GM18873 (cell line): Measurements from ENCODE around the gene PIM3.

ENCODE experiments used
- ATAC-seq: cut with Tn5 transposase; IDR thresholded peaks from one replicate; pipeline ENCODE4 v1.9.1; 2021; ENCODE audit warnings: mild to moderate bottlenecking, moderate library complexity, moderate number of reproducible peaks; ENCODE audit not compliant: unreplicated experiment, low FRiP score

PIM3 gene

DNA sequence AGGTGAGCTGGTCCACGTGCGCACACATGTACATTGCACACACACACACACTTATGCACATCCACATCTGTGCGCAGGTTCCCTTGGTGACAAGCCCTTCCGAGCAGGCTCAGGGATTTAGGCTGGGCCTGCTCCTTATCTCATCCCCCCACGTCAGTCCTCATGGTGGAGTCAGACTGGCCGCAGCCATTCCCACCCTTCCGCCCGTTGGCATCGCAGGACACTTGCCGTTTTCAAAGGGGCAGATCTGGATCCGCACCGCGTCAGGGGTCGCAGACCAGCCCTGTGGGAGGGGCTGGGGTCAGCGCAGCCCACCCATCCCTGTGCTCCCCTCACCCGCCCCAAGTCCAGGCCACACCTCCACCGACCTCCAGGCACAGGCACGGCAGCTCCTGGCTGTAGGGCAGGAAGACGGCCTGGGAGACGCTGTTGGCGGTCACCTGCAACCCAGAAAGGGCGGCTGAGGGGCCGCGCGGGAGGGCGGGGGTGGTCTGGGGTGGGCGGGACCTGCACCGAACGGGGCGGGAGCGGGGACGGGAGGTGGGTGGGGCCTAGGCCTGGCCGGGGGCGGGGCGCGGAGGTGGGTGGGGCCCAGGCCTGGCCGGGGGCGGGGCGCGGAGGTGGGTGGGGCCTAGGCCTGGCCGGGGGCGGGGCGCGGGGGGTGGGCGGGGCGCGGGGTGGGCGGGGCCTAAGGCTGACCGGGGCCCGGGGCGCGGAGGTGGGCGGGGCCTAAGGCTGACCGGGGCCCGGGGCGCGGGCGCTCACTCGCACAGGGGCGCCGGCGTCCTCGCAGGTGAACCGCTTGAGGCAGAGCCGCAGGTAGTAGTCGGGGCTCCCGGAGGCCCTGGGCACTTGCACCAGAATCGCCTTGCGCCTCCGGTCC, 38.7 kb downstream of the PIM3 start:
- no peak for ATAC-seq

DNA sequence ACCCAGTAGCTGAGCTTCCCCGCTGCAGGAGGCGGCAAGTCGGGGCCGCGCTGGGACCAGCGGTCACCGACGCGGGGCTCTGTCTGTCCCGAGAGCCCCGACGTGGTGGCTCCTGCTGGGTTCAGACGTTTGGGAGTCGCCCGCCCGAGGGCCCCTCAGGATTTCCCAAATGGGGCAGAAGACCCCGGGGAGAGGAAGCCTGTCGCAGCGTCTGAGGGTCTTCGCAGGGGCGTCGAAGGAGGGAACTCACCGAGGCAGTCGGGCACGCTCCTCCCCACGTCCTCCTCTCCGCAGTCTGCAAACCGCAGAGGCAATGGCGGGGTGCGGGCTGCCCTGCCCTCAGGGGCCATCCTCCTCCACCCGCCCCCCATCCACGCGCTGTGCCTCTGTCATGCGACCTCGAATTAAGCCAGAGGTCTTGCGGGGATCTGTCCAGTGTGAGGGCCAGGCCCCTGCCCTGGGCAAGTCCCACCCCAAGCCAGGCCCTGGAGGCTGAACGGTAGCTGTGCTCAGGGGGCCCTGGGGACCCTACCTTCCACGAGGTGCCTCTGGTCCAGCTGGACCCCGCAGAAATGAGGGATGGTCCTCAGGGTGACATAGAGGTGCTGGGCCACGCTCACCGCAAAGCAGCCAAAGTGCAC, 39.5 kb downstream of the PIM3 start:
- ATAC-seq, result no peak

DNA sequence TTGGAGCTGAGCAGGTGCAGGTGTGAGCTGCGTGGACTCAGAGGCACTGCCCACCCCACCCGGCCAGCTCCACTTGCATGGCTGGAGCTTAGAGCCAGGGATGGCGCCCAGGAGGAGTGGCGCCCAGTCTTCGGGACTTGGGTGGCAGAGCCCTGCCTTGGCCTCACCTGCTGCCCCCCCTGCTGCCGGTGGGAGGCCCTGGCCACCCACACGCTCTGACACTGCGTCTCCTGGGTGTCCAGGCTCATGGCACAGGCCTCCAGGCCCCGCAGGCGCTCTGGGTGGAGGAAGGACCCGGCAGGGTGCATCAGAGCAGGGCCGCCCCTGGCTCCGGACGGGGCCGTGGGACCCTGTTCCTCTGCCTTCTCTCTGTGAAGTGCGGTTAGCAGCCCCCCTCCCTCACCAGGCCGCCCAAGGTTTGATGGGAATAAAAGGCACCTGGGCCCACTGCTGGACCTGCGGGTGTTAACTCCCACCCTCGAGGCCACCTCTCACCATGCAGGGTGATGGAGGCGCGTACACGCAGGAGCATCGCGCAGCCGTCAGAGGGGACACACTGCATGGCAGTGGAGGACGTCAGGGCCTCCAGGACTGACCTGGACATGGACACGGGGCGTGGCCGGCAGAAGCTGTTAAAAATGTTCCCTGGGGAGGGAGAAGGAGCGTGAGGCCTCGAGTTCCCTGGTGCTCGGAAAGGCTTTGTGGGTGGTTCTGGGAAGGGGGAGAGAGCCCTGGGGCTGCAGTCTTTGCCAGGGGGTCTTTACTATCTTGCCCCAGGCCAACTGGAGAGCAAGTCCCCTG, 40.2 kb downstream of the PIM3 start:
- ATAC-seq, result no peak

DNA sequence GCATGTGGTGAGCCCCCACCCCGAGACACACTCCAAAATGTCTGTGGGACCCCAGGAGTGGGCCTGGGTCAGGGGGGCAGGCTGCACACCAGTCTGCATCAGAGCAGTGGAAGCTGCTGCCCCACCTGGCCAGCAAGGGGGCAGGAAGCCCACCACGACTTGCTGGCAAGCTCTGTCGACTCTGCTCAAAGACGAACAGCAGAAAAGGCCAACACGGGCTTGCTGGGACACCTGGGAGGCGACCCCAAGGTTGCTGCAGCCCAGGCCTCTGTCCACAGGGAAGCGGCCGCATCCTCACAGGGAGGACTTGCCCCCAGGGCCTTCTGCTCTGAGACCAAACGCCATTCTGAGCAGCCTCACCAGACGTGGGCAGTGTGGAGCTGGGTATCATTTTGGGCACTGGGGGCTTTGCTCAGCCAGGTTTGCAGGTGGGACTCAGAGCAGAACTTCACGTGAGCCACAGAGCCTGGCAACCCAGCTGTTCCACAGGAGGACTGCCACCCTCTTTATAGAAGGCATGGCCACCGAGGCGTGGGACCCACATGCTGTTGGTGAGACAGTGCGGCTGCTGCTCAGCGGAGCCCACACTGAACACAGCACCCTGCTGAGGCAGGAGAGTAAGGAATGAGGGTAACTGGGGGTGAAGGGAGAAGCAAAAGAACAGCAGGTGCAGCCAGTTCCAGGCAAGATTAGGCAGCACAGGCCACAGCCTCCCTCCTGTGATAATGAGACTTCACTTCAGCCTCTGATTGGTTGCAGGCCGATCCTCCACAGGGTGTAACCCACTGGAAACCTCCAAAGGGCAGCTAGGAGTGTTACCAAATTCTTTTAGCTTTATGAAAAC, 41.0 kb downstream of the PIM3 start:
- no peak for ATAC-seq

DNA sequence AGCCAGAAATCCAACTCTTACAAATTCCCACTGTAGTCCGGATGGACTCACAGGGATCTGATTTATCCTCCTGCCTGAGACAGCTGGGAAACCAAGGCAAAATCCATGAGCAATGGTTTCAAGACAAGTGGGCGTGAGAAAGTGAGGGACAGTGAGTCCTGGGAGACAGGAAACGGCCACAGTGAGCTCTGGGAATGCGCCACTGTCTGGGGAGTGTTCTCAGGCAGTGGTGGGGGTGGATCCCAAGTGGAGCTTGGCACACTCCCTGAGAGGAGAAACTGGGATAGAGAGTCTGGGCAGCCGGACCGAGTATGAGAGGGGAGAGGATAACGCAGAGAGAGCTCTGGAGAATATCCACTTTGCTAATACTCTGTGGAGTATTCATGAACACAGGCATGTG, 42.2 kb downstream of the PIM3 start:
- no peak for ATAC-seq

DNA sequence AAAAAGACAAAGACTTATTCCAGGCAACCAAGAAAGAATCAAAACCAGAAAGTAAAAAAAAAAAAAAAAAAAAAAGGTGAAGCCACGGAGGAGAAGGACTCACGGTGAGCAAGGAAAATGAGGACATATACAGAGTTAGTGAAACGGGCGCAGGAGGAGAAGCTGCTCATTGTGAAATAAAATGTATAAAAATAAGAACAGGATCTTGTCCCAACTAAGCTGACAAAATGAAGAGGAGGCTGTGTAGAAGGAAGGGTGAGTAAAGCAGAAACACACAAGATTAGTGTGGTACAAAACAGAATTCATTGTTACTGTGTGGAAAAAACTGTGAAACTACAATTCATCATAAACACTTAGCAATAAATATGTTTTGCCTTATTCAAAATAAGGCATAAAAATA, 44.3 kb downstream of the PIM3 start:
- no peak for ATAC-seq

DNA sequence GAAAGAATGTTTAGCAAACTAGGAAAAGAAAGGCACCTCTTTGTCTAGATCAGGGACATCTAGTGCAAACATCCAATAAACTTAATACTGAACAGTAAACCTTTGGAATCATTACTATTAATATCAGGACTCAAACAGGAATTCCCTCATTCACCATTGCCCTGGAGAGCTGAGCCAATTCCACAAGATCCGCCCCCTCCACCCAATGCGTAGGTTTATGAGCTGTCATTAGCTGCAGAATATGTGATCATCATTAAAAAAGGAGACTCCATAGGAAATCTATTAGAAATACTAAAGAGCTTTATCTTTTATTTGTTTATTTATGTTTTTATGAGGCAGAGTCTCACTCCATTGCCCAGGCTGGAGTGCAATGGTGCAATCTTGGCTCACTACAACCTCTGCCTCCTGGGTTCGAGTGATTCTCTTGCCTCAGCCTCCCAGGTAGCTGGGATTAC, 46.5 kb downstream of the PIM3 start:
- ATAC-seq, result no peak

DNA sequence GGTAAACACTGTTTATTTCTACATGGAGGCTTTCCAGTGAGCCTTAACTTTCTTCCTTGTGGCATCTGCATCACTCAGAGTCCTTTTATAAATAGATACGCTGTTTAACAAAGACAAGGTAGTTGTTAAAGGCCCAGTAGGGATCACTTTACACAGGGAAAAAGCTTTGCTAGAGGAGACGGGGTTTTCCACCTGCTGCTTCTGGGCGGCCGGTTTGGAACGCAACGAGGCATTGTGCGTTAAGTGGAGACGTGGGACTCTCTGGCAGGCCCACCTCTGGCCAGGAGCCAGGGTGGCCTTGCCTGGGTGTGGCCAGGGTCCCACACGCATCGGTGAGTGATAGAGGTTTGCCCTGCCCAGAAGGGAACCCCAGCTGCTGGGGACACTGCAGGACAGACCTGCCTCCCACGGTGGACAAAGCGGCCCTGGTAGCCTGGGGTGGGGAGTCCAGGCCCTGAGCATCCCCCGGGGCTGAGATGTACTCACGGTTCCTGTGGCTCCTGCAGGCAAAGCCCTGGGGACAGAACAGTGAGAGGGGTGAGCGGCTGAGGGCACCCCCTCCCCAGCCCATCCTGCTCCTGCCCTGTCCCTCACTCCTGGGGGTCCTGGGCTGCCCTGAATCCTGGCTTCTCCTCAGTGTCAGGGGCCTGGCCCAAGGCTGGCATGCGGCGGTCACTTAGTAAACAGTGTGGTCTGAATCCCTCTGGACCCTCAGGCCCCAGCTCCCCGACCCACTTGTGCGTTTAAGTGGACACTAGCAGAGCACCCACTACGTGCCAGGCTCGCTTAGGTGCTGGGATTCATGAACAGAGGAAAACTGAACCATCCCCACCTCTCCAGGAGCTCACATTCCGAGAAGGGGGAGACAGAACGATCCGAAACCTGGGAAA, 47.8 kb downstream of the PIM3 start:
- no peak for ATAC-seq

DNA sequence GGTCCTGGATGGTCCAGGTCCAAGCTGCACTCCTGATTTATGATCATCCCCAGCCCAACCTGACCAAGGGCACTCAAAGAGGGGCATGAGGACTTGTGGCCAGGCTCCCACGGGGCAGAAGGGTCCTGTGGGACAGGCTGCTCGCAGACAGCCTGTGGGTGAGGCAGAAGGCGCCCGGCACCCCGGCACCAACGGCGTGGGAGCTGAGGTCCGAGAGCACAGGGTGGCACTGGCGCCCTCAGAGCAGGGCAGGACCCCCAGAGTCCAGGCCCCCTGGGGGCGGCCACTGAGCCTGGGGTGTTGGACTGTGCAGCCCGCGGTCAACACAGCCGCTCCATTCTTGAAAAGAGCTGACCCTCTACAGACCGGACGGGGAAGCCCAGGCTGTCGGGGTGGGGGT, 48.7 kb downstream of the PIM3 start:
- ATAC-seq, result no peak

DNA sequence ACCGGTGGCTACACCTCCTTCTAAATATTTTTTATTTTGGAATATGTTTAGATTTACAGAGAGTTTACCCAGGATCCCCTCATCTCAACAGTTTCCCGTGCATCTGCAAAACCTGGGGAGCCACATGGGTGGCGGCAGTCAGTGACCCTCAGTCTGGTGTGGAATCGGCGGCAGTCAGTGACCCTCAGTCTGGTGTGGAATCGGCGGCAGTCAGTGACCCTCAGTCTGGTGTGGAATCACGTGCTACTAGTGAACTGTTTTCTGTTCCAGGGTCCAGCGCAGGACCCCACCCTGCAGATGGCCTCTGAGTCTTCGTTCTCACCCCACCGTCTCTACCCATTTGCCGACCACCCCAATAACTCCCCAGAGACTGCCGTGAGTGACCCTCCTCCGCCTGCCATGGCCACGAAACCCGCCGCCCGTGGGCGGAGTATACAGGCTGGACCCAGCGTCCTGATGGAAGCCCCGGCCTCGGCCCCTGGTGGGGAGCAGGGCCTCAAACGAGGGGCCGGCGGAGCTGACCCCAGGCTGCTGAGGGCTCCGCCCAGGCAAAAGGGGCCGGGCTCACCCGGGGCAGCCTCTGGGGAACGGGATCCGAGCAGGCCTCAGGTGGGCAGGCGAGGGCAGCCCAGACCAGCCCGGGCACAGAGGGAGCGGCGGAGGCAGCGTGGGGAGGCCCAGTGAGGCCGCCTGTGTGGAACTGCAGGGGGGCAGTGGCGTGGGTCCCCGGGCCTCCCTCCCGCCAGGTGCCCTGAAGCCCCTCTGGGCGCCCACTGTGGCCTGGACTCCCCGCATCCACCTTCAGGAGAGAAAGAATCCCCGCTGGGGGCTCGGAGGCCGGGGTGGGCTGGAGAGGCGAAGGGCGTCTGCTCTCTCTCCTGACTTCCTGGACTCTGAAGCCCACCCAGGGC, 49.4 kb downstream of the PIM3 start:
- no peak for ATAC-seq

DNA sequence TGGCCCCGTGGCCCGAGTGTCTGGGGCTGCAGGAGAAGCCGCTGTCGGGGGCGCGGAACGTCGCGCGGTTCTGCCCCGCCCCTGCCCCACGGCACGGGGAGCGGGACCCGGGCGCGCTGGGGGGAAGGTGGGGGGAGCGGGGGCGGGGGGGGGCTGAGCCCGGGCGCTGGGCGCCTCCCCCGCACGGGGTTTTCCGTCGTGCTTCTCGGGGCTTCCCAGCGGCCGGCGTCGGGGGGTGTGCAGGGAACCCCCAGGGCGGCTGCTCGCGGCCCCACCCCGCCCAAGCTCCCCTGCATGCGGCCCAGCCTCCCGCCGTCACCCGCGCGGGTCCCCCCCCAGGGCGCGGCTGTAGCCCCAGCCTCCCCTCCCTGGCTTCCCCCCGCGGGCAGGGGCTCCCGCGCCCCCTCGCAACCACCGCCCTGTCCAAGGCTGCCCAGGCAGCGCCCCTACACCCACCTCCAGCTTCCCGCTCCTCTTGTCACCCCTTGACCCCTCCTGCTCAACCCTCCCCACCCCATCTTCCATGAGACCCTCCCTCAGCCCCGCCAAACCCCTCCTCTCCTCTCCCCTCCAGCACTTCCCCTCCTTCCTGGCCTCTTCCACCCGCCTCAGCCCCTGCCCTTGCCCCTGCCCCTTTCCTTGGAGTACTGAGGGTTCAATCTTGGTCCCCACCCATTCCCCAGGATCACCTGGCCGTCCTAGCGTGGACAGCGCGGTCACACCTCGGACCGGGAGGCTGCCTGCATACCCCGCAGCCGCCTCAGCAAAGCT, 50.3 kb downstream of the PIM3 start:
- no peak for ATAC-seq

DNA sequence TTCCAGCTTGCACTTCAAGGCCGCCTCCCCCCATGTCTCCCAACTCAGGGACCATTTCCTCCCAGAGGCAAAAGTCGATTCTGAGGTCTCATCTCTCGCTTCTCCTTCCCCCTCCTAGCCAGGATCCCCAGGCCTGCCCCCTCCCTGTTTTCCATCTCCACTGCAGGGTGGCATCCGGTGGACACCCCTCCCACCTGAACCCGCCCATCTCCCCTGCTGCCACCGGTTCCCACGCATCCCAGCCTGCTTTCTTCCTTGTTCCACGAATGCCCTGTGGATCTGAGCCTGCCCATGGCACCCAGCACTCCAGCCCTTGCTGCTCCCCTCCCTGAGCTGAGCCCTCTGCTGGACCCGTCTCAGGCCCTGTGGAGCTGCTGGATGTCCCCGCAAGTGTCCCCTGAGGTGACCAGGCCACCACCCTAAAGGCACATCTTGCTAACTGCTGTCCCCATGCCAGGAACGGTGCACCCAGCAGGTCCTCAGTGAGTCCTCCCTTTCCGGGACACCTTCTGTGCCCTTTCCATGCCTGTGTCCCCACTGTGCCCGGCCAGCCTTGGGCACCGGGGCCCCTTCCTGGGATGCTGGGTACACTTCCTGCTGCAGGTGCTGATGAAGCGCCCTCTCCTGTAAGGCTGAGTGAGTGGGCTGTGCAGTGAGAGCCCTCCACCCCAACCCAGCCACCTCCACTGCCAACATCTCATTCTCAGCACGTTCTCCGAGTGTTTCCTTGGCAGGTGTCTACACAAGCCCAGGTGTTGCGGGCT, 51.1 kb downstream of the PIM3 start:
- no peak for ATAC-seq

DNA sequence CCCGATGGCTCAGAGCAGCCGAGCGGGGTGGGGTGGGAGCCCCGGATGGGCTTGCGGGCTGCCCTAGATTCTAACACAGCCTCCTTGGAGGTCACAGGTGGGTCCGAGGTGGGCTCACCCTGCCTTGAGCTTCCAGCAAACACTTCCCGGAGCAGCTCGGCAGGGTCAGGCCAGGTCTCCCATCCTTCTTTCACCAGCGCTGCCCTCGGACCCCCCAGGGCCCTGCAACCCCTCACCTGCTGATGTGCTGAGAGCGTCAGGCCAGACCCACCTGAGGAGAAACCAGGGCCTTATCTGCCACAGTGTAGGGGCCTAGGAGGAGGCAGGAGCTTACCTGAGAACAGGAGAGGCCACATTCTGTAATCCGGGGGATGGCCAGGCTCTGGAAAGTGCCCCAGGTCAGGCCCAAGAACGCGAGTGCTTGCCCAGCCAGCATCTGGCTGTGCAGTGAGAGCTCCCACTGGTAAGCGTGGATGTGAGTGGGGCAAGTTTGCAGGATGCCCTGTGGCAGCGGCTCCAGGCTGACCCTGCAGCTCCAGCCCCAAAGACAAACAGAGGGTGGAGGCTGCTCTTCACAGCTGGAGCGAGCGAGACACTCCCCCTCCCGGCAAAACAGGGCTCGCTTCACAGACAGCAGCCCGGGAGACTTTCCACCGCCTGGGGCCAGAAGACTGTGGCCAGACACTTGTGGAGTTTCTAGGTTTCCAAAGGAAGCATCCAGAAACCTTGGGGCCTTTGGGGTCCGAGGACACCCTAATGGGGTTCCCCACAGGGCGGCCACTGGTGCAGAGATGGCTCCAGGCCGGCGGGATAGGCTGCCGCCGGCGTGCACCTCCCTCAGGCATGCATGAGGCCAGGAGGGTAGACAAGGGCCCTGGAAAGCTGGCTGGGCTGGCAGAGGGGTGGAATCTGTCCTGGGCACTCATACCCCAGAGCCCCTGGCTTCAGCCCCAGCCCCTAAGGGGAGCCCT, 51.9 kb downstream of the PIM3 start, which contains the start of gene IL17REL:
Gene IL17REL (minus strand): TSS at position 555 of the 971 bp plus-strand sequence. CDS start 119 bp downstream, at position 436.
- ATAC-seq, result no peak
